Stimulated activated naive B cell treated with anti-CD40 and anti-IgM and Interleukin-4, amounts not matched to agents 10 μg/mL and 1 μg/mL and 100 μg/mL, for 72 hours (primary cell): ENCODE measurements around the gene BICRAL.
"Not testable (repeated sequence)": the region's sequence is repeated elsewhere in the genome, so short reads cannot be mapped to it uniquely, and the experiment has no call there.

Experiments used
- ATAC-seq, 2 donors: fragments of 150-1000 bp; cut with Tn5 transposase; replicated peaks; 2 replicates each; pipeline ENCODE4 v1.10.0; 2021; ENCODE audit warnings: moderate library complexity in 1 of 2
- DNase-seq: peaks from one replicate; pipeline ENCODE4 v3.0.0; 2021
- H3K27ac Mint-ChIP-seq: one replicate; pipeline ENCODE4 v1.8.0; 2022; ENCODE audit warnings: mild to moderate bottlenecking, mixed read lengths
- H3K27me3 Mint-ChIP-seq, 2 donors: one replicate each; pipeline ENCODE4 v1.8.0; 2022; ENCODE audit warnings: mixed read lengths in 2 of 2
- H3K36me3 Mint-ChIP-seq, 2 donors: one replicate each; pipeline ENCODE4 v1.8.0; 2022; ENCODE audit warnings: mixed read lengths in 2 of 2, mild to moderate bottlenecking in 1 of 2
- H3K4me1 Mint-ChIP-seq, 2 donors: one replicate each; pipeline ENCODE4 v1.8.0; 2022; ENCODE audit warnings: mixed read lengths in 2 of 2, mild to moderate bottlenecking in 1 of 2
- H3K4me3 Mint-ChIP-seq, 2 donors: one replicate each; pipeline ENCODE4 v1.8.0; 2022; ENCODE audit warnings: mild to moderate bottlenecking in 2 of 2, mixed read lengths in 2 of 2, moderate library complexity in 1 of 2
- H3K9me3 Mint-ChIP-seq, 2 donors: one replicate each; pipeline ENCODE4 v1.8.0; 2022; ENCODE audit warnings: mixed read lengths in 2 of 2, mild to moderate bottlenecking in 1 of 2

The BICRAL gene

DNA sequence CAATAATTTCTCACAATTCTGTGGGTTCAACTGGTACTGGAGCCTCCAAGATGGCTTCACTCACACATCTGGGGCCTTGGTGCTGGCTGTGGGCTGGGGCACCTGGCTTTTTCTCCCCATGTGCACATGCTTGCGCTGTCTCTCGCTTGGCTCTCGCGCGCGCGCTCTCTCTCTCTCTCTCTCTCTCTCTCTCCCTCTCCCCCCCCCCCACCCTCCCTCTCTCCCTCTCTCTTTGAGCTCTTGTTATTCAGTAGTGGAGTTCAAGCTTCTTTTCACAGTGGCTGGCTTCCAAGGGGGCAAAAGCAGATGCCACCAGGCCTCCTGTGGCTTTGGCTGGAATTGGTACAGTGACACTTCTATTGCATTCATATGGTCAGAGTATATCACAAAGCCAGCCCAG, 25.1 kb upstream of the BICRAL start:
- DNase-seq (no peak), ATAC-seq (no peak)
- Mint-ChIP-seq H3K4me1 (peaks cover 10 to 19% of the 10 kb centered on the region in 2 donors), H3K36me3 (peaks cover 19 to 29% of the 10 kb centered on the region in 2 donors), H3K27ac (no peak overlapping the region), H3K9me3 (no peaks in the 10 kb centered on the region), H3K4me3 (no peak overlapping the region), H3K27me3 (no peaks in the 10 kb centered on the region)

DNA sequence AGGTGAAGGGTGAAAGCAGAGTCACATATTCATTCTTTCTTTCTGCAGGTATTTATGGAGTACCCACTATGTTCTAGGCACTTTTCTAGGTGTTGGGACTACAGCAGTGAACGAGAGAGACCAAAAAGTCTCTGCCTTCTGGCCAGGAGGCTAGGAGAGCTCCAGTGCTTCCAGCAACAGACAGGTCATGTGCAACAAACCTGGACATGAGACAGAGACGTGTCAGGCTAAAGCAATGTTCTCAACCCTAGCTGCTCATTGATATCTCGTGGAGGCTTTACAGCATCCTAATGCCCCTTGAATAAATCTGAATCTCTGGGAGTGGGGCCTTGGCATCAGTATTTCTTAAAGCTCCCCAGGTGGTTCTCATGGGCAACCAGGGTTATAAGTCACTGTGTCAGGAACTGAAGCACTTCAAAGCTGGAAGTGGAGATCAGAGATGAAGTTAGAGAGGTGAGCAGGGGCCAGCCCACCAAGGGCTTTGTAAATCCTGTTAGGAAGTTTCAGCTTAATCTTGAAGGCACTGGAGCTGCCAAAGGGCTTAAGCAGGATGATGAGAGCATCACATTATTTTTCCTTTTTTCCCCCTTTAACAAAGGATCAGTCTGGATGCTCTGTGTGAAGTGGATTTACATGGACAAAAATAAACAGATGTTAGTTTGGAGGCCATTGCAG, 23.0 kb upstream of the BICRAL start:
- Mint-ChIP-seq H3K27ac (peak overlapping the region; percentile 10), H3K4me3 (no peak overlapping the region), H3K27me3 (no peaks in the 10 kb centered on the region), H3K9me3 (no peaks in the 10 kb centered on the region), H3K36me3 (peaks cover 17 to 25% of the 10 kb centered on the region in 2 donors), H3K4me1 (peaks cover 8 to 15% of the 10 kb centered on the region in 2 donors)
- DNase-seq, result no peak
- ATAC-seq, result no peak

DNA sequence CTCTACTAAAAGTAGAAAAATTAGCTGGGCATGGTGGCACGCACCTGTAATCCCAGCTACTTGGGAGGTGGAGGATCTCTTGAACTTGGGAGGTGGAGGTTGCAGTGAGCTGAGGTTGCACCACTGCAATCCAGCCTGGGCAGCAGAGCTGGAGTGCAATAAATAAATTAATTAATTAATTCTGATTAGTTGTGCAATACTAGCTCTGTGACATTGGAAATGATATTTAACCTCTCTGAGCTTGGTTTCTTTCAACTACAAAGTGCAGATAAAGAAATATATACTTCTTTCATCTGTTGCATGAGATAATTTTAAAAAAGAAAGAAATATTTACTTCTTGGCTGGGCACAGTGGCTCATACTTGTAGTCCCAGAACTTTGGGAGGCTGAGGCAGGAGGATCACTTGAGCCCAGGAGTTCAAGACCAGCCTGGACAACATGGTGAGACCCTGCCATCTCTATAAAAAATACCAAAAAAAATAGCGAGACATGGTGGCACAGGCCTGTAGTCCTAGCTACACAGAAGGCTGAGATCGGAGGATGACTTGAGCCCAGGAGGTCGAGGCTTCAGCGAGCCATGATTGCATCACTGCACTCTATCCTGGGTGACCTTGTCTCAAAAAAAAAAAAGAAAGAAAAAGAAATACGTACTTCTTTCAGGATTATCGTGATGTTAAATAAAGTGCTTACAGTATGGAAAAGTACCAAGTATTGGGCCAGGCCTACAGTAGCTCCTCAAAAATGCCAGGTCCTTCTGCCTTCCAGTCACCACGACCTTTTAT, 20.4 kb upstream of the BICRAL start:
- H3K27me3 Mint-ChIP-seq, result no peaks in the 10 kb centered on the region
- DNase-seq, result no peak
- H3K9me3 Mint-ChIP-seq, result no peaks in the 10 kb centered on the region
- H3K4me3 Mint-ChIP-seq, result no peak overlapping the region
- peaks cover 19 to 25% of the 10 kb centered on the region in 2 donors for H3K36me3 Mint-ChIP-seq
- H3K4me1 Mint-ChIP-seq, result peaks cover 6 to 9% of the 10 kb centered on the region in 2 donors
- no peak overlapping the region for H3K27ac Mint-ChIP-seq
- ATAC-seq, result no peak

DNA sequence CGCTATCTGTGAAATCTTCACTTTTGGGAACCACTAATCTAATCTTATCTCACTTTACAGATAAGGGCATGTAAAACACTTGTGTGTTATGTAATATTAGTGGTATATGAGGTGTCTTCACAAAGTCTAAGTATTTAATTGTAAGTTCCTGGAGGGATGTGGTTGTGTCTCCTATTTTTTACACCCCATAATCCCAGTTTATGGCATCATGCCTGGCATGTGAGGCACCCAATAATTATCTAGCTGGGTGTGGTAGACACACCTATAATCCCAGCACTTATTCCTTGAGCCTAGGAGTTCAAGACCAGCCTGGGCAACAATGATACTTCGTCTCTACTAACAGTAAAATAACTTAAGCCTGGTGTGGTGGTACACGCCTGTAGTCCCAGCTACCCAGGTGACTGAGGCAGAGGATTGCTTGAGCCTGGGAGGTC, 19.4 kb upstream of the BICRAL start:
- DNase-seq (no peak), ATAC-seq (no peak)
- Mint-ChIP-seq H3K4me1 (peaks cover 4 to 8% of the 10 kb centered on the region in 2 donors), H3K27ac (no peak overlapping the region), H3K4me3 (no peak overlapping the region), H3K36me3 (peaks cover 19 to 26% of the 10 kb centered on the region in 2 donors), H3K27me3 (no peaks in the 10 kb centered on the region), H3K9me3 (no peaks in the 10 kb centered on the region)

DNA sequence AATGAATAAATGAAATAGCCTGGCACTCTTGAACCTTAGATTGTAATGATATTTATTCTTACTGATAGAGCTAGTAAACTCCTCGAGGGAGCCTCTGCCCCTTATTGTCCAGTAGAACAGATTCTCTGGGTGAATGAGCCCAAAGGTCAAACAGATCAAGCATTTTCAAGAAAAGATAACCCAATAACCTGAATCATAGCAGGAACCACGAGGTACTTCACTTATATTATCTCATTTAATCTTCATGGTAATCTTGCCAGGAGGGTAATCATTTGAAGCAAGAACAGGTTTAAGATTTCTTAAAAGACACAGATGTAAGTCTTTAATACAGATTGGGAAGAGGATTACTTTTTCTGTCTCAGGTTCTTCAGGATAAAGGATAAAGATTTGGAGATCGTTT, 18.9 kb upstream of the BICRAL start:
- DNase-seq (no peak), ATAC-seq (no peak)
- no peaks in the 10 kb centered on the region for H3K27me3 Mint-ChIP-seq
- H3K27ac Mint-ChIP-seq, result no peak overlapping the region
- peaks cover 1 to 8% of the 10 kb centered on the region in 2 donors for H3K4me1 Mint-ChIP-seq
- H3K4me3 Mint-ChIP-seq, result no peak overlapping the region
- H3K36me3 Mint-ChIP-seq, result peaks cover 16 to 31% of the 10 kb centered on the region in 2 donors
- H3K9me3 Mint-ChIP-seq, result no peaks in the 10 kb centered on the region

DNA sequence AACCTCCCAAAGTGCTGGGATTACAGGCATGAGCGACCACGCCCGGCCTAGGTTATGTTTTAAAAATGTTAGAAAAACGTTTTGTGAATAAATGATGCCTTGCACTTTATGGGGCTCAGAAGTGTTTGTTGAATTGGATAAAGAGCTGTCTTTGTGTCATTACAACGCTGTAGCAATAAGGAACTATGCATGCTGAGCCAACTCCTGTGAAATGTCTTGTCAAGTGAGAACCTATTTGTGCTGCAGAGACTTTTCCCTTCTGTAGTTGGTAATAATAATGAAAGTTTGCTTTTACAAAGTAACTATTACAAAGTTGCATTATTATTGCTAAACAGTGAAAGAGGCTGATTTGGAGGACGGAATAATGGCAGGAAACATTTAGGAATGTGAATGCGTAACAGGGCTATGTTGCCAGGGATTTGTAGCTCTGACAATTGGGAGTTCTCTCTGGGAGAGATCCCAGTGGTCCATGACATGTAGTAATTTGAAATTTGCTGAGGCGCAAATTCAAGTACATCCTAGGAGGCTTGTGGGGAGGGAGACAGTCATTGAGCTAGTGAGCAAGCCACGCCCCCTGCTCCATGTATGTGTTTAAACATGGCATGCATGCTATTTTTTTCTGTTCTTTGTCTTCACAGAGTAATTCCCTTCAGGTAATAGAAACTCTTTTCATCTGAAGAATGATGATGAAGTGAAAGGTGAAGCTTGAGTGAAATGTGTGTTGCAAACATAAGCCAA, 16.8 kb upstream of the BICRAL start:
- DNase-seq, result no peak
- Mint-ChIP-seq H3K4me3 (no peak overlapping the region), H3K9me3 (no peaks in the 10 kb centered on the region), H3K27ac (no peak overlapping the region), H3K36me3 (peaks cover 5 to 16% of the 10 kb centered on the region in 2 donors), H3K4me1 (peaks cover 0 to 1% of the 10 kb centered on the region in 2 donors), H3K27me3 (no peaks in the 10 kb centered on the region)
- no peak for ATAC-seq

DNA sequence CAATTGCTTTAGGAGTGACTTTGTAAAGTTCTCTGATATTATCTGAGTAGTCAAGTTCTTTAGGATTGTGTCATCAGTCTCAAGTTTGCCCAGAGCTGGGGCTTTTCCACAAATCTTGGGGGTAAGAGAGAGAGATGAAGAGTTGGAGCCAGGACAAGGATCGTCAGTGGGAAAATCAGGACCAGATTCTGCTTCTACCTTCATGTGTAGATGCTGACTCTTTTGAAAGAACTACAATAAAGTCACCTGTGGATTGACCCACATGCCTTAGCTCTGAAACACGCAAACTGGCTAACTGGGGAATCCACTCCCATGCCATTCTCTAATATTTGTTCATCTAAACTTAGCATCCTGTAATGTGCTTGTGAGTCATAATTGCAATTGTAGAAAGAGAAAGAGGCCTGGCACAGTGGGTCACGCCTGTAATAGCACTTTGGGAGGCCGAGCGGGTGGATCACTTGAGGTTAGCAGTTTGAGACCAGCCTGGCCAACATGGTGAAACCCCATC, 15.6 kb upstream of the BICRAL start:
- DNase-seq (no peak), ATAC-seq (no peak)
- Mint-ChIP-seq H3K9me3 (no peaks in the 10 kb centered on the region), H3K4me1 (peaks cover 6% of the 10 kb centered on the region in 2 donors), H3K27ac (peak overlapping the region; percentile 9), H3K4me3 (no peak overlapping the region), H3K27me3 (no peaks in the 10 kb centered on the region), H3K36me3 (peaks cover 5 to 19% of the 10 kb centered on the region in 2 donors)

DNA sequence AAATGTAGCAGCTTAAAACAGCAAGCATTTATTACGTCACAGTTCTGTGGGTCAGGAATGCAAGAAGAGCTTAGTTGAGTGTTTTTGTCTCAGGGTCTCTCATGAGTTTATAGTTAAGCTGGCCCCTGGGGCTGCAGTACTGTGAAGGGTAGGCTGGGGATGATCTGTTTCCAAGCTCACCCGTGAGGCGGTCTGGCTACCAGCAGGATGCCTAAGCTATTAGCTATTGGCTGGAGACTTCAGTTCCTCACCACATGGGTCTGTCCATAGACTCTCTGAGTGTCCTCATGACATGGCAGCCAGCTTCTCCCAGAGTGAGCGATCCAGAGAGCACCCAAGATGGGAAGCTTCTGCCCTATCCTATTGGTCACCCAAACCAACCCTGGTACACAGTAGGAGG, 12.8 kb upstream of the BICRAL start:
- Mint-ChIP-seq H3K36me3 (peaks cover 8 to 24% of the 10 kb centered on the region in 2 donors), H3K27ac (no peak overlapping the region), H3K27me3 (no peaks in the 10 kb centered on the region), H3K4me3 (no peak overlapping the region), H3K9me3 (no peaks in the 10 kb centered on the region), H3K4me1 (peaks cover 22 to 28% of the 10 kb centered on the region in 2 donors)
- no peak for DNase-seq
- no peak for ATAC-seq

DNA sequence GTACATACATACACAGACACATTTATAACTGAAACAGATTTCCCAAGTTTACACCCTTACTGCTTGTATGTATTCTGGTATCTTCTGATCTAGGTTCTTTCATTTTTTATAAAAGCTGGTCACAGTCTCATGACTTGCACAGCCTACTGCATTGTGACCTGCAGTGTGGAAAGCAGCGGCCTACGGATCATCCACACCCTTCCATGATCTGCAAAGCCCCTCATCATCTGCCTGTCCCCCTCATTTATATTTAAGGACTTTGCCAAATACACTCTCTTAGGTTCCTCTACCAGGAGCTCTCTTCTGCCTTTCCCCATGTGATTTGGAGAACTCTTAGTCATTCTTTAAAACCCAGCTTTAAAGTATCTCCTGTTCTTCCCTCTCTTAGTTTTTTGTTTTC, 12.0 kb upstream of the BICRAL start:
- Mint-ChIP-seq H3K9me3 (no peaks in the 10 kb centered on the region), H3K27me3 (no peaks in the 10 kb centered on the region), H3K36me3 (peaks cover 8 to 23% of the 10 kb centered on the region in 2 donors), H3K27ac (peak overlapping the region; percentile 63), H3K4me3 (no peak overlapping the region), H3K4me1 (peaks cover 29 to 36% of the 10 kb centered on the region in 2 donors)
- ATAC-seq, result no peak
- DNase-seq, result no peak

DNA sequence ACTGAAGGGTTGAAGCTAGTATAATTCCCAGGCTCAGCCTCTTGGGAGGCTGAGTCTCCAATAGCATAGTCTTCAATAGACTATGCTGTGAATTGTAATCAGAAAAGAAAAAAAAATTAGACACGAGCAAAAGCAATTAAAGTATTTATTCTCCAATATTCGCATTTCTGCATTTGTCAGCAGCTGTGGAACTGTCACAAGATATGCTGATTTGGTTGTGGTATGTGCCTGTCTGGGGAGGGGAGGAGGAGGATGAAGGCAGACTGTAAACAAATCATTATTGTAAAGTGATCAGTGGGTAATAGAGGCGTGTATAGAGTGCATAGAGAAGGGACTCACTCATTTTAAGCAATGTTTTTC, 10.1 kb upstream of the BICRAL start:
- peaks cover 35 to 47% of the 10 kb centered on the region in 2 donors for H3K4me1 Mint-ChIP-seq
- no peak for DNase-seq
- ATAC-seq, result no peak
- H3K36me3 Mint-ChIP-seq, result peaks cover 5 to 13% of the 10 kb centered on the region in 2 donors
- no peaks in the 10 kb centered on the region for H3K9me3 Mint-ChIP-seq
- H3K4me3 Mint-ChIP-seq, result peak overlapping the region; percentile 79 to 83
- peak overlapping the region; percentile 89 for H3K27ac Mint-ChIP-seq
- H3K27me3 Mint-ChIP-seq, result no peaks in the 10 kb centered on the region

DNA sequence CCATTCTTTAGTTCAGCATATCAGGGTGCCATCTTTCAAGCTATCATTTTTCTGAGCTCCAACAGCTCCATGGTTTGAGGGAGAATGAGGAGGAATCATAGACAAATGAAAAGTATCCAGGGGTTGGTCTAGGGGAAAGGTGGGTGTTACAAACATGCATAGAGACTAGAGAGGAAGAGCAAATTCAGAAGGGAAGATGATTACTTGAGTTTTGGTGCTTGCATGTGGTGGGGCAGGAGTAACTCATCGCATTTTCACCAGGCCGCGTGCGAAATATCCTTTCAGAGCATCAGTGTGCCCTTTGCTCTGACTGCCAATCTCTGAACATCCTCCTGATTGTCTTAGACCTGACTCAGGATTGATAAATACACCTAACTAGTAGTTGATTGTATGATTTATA, 7.7 kb upstream of the BICRAL start:
- DNase-seq (no peak), ATAC-seq (no peak)
- no peaks in the 10 kb centered on the region for H3K9me3 Mint-ChIP-seq
- peak overlapping the region; percentile 80 to 81 for H3K4me3 Mint-ChIP-seq
- H3K27me3 Mint-ChIP-seq, result no peaks in the 10 kb centered on the region
- peaks cover 5 to 8% of the 10 kb centered on the region in 2 donors for H3K36me3 Mint-ChIP-seq
- H3K27ac Mint-ChIP-seq, result peak overlapping the region; percentile 98
- H3K4me1 Mint-ChIP-seq, result peaks cover 49 to 66% of the 10 kb centered on the region in 2 donors

DNA sequence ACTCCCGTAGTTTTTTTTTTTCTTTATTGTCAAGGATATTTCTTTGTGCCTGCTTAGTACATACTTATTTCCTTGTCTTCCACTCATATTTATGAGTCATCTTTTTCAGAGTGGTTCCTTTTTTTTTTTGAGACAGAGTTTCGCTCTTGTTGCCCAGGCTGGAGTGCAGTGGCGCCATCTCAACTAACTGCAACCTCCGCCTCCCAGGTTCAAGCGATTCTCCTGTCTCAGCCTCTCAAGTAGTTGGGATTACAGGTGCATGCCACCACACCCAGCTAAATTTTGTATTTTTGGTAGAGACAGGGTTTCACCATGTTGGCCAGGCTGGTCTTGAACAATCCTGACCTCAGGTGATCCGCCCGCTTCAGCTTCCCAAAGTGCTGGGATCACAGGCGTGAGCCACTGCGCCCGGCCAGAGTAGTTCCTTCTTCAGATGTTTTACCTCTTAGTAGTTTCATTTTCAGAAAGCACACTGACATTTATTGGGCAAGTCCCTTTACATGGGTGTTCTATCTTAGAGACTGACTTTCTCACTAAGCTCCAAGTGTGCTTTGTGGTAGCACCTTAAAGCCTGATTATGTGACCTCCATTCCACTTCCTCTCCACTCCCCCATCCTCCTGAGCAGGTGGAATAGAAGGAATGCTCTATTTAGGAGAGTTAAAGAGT, 6.9 kb upstream of the BICRAL start:
- not testable (repeated sequence) for H3K9me3 Mint-ChIP-seq, H3K27me3 Mint-ChIP-seq, H3K36me3 Mint-ChIP-seq
- H3K4me3 Mint-ChIP-seq, result peak overlapping the region; percentile 80 to 81
- ATAC-seq (peak; percentile 82 to 83), DNase-seq (peak; percentile 61)
- peak overlapping the region; percentile 98 for H3K27ac Mint-ChIP-seq
- peaks cover 53 to 73% of the 10 kb centered on the region in 2 donors for H3K4me1 Mint-ChIP-seq

DNA sequence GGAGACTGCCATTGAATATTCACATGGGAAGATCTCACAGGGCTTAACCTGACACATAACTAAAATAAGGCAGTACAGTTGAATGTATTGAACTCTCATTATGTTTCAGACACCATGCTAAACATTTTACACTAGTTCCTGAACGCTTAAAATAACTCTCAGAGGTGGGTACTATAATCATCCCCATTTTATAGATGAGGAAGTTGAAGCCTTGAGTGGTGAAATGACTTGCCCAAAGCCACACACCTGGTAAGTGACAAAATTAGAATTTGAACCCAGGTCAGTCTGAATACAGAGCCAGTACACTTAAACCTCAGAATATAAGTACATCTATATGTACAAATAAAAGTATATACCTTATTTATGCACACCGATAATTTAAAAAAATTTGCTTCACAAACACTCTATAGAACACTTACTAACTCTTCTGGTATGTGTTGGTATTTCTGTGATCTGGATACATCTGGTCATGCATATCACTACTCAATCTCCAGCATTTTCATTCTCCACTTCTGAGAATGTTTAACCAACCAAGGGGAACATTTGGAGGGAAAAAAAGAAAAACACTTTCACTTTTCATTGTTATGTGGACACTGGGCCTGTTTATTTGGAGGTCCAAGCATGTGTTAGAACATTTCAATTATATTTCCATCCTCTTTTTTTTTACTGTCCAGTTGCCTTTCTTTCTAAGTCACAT, 4.6 kb upstream of the BICRAL start:
- ATAC-seq (peak; percentile 45 to 50), DNase-seq (no peak)
- H3K36me3 Mint-ChIP-seq, result peaks cover 4% of the 10 kb centered on the region in 2 donors
- H3K4me3 Mint-ChIP-seq, result peak overlapping the region; percentile 48 to 60
- peaks cover 49 to 69% of the 10 kb centered on the region in 2 donors for H3K4me1 Mint-ChIP-seq
- peak overlapping the region; percentile 86 for H3K27ac Mint-ChIP-seq
- no peaks in the 10 kb centered on the region for H3K9me3 Mint-ChIP-seq
- no peaks in the 10 kb centered on the region for H3K27me3 Mint-ChIP-seq
